ENCODE data around the gene SPINDOC. TPM values are rescaled to one million over a fixed set of nuclear protein-coding genes. Genes with fewer than 3 reads are reported as not detected.

SPINDOC gene
- total RNA-seq, 2 donors from 2014 or later: 96.1 to 103 TPM

DNA sequence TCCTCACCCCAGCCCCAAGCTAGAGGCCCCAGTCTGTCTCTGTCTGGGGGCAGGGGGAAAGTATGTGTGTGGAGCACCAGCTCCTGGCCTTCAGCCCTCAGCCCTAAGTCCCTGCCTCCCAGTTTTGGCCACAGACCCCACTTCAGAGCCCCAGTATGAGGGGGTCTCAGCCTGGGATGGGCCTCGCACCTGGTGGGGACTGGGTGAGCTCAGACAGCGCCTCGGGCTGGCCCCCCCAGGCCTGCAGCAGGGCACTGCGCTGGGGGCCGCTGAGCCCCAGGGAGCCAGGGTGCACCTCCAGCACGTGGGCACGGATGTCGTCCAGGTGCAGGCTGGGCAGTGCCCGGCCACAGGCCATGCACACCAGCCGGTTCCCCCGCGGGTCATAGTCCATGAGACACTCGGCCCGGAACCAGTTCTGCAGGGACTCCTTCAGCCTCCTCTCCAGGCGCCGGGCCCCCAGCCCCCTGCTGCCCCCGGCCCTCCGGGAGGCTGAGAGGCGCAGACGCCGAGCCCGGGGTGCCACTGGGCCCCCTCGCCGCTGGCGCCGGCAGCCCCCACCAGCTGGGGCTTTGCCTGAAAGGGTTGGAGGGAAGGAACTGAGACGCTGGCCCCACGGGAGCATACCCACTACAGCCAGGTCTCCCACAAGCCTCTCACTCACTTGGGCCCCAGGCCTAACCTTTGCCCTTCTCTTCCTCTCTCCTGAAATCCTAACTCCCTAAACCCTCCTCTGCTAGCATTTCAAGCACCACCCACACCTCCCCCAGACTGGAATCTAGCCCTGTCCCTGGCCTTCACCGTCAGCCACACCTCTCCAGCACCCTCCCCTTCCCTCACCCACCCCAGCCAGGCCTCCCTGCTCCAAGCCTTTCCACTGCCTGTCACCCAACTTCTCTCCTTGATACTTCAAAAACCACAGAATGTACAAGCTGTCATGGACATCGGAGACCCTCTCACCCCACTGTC lies 48.3 kb upstream of the SPINDOC start:
- TF ChIP-seq, protein P1, sequence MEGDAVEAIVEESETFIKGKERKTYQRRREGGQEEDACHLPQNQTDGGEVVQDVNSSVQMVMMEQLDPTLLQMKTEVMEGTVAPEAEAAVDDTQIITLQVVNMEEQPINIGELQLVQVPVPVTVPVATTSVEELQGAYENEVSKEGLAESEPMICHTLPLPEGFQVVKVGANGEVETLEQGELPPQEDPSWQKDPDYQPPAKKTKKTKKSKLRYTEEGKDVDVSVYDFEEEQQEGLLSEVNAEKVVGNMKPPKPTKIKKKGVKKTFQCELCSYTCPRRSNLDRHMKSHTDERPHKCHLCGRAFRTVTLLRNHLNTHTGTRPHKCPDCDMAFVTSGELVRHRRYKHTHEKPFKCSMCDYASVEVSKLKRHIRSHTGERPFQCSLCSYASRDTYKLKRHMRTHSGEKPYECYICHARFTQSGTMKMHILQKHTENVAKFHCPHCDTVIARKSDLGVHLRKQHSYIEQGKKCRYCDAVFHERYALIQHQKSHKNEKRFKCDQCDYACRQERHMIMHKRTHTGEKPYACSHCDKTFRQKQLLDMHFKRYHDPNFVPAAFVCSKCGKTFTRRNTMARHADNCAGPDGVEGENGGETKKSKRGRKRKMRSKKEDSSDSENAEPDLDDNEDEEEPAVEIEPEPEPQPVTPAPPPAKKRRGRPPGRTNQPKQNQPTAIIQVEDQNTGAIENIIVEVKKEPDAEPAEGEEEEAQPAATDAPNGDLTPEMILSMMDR (conservative IDR thresholded peaks at IDR 0.05): no peak
- peaks cover 5% of the 10 kb centered on the region for H3K4me1 ChIP-seq (ENCODE audit: control insufficient read depth, insufficient read depth, low read length)

DNA sequence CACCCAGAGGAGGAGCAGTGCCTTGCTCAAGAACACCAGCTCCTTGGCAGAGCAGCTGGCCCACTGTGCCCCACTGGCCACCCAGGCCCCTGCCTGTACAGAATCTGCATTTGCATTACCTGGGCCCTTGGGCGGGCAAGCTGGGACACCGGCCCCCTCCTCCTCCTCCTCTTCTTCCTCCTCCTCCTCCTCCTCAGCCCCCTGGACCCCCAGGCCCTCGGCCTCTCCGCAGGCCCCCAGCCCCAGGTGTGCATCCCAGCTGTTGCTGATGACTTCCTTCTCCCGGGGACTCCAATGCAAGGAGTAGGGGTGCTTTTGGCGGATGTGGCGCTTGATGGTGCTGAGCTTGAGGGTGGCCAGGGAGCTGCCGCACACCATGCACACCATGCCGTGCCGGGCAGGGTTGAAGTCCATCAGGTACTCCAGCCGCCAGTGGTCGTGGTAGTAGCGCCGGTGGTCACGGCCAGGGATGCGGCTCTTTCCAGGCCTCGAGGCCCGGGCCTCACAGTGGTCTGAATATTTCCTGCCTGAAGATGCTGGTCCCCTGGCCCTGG lies 47.5 kb upstream of the SPINDOC start:
- H3K4me3 ChIP-seq (ENCODE audit: low read length): no peak overlapping the region
- peaks cover 12% of the 10 kb centered on the region for H3K27me3 ChIP-seq (ENCODE audit: control insufficient read depth, insufficient read depth, low read length, poor library complexity, severe bottlenecking)
- H3K4me1 Mint-ChIP-seq: peaks cover 35% of the 10 kb centered on the region
- H3K27me3 Mint-ChIP-seq (ENCODE audit: insufficient read depth): peaks cover 11% of the 10 kb centered on the region
- H3K4me1 ChIP-seq (ENCODE audit: control insufficient read depth, insufficient read depth, low read length): peaks cover 5% of the 10 kb centered on the region
- 87 to 93% methylated on average over 8 to 18 of the region's 18 CpGs for WGBS, 2 experiments (ENCODE audit: insufficient coverage in 1 of 2, insufficient read length in 1 of 2)
- no peak overlapping the region for H3K9ac ChIP-seq (ENCODE audit: extremely low read depth, low read length, poor library complexity, severe bottlenecking)
- H3K9me3 ChIP-seq (ENCODE audit: control insufficient read depth, low read length): no peaks in the 10 kb centered on the region
- no peak for DNase-seq
- H3K4me3 Mint-ChIP-seq: peak overlapping the region; percentile 91
- peaks cover 2% of the 10 kb centered on the region for H3K36me3 Mint-ChIP-seq (ENCODE audit: low read depth)
- H3K36me3 ChIP-seq (ENCODE audit: control insufficient read depth, insufficient read depth, low read length): peaks cover 4% of the 10 kb centered on the region
- TF ChIP-seq, protein P1 (conservative IDR thresholded peaks at IDR 0.05): no peak
- no peak overlapping the region for H3K27ac ChIP-seq (ENCODE audit: low read depth, low read length)
- no peaks in the 10 kb centered on the region for H3K9me3 Mint-ChIP-seq
- peak overlapping the region; percentile 73 for H3K27ac Mint-ChIP-seq

More for the DNA sequence above, 48.3 kb upstream of the SPINDOC start:
- Histone ChIP-seq H3K27ac (ENCODE audit: low read depth, low read length) (peak overlapping the region; percentile 53), H3K36me3 (ENCODE audit: control insufficient read depth, insufficient read depth, low read length) (peaks cover 10% of the 10 kb centered on the region), H3K9ac (ENCODE audit: extremely low read depth, low read length, poor library complexity, severe bottlenecking) (no peak overlapping the region), H3K4me3 (ENCODE audit: low read length) (no peak overlapping the region), H3K9me3 (ENCODE audit: control insufficient read depth, low read length) (no peaks in the 10 kb centered on the region), H3K27me3 (ENCODE audit: control insufficient read depth, insufficient read depth, low read length, poor library complexity, severe bottlenecking) (peaks cover 4% of the 10 kb centered on the region)
- Mint-ChIP-seq H3K36me3 (ENCODE audit: low read depth) (peaks cover 8% of the 10 kb centered on the region), H3K27me3 (ENCODE audit: insufficient read depth) (peaks cover 3% of the 10 kb centered on the region), H3K9me3 (no peaks in the 10 kb centered on the region), H3K27ac (peak overlapping the region; percentile 73), H3K4me1 (peaks cover 39% of the 10 kb centered on the region), H3K4me3 (peak overlapping the region; percentile 89)
- 73 to 80% methylated on average over 12 to 30 of the region's 30 CpGs for WGBS, 2 experiments (ENCODE audit: insufficient coverage in 1 of 2, insufficient read length in 1 of 2)
- peak; percentile 86 for DNase-seq

DNA sequence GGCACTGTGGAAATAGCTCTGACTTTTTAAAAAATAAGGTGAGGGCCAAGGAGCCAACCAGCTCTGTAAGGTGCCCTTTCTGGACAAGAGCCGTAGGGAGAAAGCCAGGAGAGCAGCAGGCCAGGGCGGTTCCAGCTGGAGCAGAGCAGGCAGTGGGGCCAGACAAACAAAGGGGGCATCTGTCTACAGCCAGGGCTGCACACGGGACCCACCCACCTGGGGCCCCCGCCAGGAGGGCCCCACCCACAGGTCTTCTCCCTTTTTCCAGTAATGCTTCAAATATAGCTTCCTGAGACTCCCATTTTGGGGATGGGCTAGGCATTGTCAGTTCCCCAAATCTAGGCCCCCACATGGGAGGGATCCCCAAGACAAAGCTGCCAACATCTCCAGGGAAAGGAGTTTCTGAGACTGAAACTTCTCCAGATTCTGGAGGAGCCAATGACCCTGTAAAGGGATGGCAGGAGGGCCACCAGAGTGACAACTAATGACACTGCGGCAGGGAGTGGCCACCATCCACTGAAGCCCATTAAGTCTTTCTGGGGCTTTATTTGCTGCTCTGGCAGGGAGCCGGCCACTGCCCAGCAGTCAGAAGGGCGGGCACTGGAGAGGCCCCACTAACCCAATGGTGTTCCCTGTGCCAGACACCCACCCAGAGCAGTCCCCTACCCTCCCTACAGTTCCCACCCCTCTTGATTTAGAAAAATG lies 46.6 kb upstream of the SPINDOC start:
- TF ChIP-seq, protein P1 (conservative IDR thresholded peaks at IDR 0.05): no peak
- Histone ChIP-seq H3K27ac (ENCODE audit: low read depth, low read length) (peak overlapping the region; percentile 92), H3K9ac (ENCODE audit: extremely low read depth, low read length, poor library complexity, severe bottlenecking) (no peak overlapping the region), H3K27me3 (ENCODE audit: control insufficient read depth, insufficient read depth, low read length, poor library complexity, severe bottlenecking) (peaks cover 14% of the 10 kb centered on the region), H3K4me1 (ENCODE audit: control insufficient read depth, insufficient read depth, low read length) (peaks cover 5% of the 10 kb centered on the region), H3K9me3 (ENCODE audit: control insufficient read depth, low read length) (no peaks in the 10 kb centered on the region), H3K36me3 (ENCODE audit: control insufficient read depth, insufficient read depth, low read length) (peaks cover 4% of the 10 kb centered on the region), H3K4me3 (ENCODE audit: low read length) (peak overlapping the region; percentile 97)
- H3K27me3 Mint-ChIP-seq (ENCODE audit: insufficient read depth): peaks cover 19% of the 10 kb centered on the region
- H3K9me3 Mint-ChIP-seq: no peaks in the 10 kb centered on the region
- WGBS, 2 experiments (ENCODE audit: insufficient coverage in 1 of 2, insufficient read length in 1 of 2): 75 to 91% methylated on average over 5 to 7 of the region's 7 CpGs
- H3K27ac Mint-ChIP-seq: no peak overlapping the region
- peak overlapping the region; percentile 91 for H3K4me3 Mint-ChIP-seq
- H3K4me1 Mint-ChIP-seq: peaks cover 30% of the 10 kb centered on the region
- DNase-seq: no peak
- peaks cover 2% of the 10 kb centered on the region for H3K36me3 Mint-ChIP-seq (ENCODE audit: low read depth)
